CD4-positive, alpha-beta T cell treated with Interleukin-15 for 4 hours (primary cell): ENCODE data around the gene RPLP2.

Experiments used
- DNase-seq: peaks from one replicate; pipeline ENCODE4 v3.0.0-alpha.2; 2020; ENCODE audit warnings: low spot score

RPLP2 gene

DNA sequence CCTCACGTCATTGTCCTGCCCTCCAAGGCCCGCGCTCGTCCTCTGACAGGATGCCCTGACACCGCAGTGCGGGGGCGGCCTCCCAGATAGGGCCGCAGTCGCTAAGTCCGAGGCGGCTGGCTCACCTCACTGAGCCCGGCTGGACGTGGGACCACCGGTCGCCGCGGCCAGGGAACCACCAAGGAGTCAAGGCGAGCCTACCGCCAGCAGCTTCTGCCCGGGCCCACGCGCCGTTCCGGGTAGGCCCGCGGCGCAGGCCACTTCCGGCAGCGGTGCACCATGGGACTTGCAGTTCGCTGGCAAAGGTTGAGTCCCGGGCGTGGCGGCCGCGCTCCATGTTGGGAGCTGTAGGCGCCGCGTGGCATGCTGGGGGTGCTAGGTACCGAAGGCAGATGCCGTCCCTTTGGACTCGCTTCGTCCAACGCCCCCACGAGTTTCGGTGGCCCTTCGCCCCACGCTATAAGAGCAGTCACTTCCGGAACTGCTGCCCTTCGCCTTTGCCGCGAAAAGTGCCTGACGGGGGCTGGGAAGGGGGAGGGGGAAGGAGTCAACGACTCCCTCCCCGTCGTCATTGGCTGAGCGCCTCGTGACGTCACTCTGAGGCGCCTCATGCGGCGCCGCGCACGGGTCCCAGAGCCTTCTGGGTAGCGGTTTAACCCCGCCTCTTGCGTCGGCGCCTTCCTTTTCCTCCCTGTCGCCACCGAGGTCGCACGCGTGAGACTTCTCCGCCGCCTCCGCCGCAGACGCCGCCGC lies at the start of gene RPLP2:
Gene RPLP2, plus strand, starts transcription at position 681 of the 753 bp plus-strand sequence. CDS start 268 bp downstream, outside the sequence.
- peak; percentile 96 for DNase-seq

DNA sequence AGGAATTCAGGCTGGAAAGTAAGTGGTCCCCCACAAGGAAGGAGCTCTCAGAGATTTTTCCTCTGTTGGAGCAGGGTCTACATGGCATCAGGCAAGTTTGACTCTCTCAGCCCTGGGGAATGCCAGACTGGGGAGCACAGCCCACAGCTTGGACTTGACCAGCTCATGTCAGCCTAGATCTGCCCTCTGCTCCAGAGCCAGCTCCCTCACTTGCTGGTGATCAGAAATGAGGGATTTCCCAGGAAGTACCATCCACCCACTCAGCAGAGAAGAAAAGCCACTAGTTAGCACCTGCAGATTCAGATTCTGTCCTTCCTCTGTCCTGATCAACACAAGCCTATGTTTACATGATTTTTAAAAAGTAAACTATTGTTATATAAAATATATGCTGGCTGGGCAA lies 49.5 kb upstream of the RPLP2 start:
- DNase-seq, result no peak

GRCh38 chr11:761526-762108 lies 48.1 kb upstream of the RPLP2 start:
- no peak for DNase-seq

DNA sequence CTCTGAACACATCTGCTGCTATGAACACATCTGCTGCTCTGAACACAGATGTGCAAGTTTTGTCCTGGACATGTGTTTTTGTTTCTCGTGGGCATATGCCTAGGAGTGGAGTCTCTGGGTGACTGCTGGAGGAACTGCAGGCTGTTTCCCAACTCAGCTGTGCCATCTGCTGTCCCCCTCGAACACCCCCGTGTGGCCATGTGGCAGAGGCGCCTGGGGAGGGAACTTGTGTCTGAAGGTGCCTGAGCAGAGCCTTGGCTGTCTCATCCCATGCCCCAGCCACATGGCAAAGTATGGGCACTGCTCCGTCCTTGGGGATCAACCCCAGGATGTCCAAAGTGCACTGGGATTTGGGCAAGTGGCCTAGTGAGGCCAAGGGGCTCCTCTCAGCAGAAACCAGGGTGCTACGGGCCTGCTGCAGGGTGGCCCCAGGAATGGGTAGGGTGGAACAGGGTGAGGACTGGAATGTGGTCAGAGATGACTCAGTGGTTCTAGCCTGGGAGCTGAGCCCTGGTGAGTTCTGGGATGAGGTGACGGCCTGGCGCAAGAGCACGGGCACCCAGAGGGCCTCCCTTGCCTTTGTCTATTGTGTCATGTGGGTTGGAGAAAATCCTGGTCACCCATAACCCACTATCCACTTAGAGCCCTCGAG lies 47.2 kb upstream of the RPLP2 start:
- DNase-seq, result no peak

DNA sequence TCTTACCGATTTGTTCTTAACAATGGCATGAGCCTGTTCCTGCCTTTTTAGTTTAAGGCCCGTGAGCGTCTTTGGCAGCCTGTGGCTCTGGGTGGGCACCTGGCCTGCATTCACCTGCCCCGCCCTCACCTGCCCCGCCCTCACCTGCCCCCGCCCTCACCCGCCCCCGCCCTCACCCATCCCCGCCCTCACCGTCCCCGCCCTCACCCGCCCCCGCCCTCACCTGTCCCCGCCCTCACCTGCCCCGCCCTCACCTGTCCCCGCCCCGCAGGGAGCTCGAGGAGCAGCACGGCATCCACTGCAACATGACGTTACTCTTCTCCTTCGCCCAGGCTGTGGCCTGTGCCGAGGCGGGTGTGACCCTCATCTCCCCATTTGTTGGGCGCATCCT lies 46.7 kb upstream of the RPLP2 start:
- DNase-seq, result no peak

GRCh38 chr11:763549-764321 lies 46.0 kb upstream of the RPLP2 start:
- DNase-seq, result no peak

- no peak for DNase-seq
Measured at GRCh38 chr11:764322-765024, 45.3 kb upstream of the RPLP2 start.

DNA sequence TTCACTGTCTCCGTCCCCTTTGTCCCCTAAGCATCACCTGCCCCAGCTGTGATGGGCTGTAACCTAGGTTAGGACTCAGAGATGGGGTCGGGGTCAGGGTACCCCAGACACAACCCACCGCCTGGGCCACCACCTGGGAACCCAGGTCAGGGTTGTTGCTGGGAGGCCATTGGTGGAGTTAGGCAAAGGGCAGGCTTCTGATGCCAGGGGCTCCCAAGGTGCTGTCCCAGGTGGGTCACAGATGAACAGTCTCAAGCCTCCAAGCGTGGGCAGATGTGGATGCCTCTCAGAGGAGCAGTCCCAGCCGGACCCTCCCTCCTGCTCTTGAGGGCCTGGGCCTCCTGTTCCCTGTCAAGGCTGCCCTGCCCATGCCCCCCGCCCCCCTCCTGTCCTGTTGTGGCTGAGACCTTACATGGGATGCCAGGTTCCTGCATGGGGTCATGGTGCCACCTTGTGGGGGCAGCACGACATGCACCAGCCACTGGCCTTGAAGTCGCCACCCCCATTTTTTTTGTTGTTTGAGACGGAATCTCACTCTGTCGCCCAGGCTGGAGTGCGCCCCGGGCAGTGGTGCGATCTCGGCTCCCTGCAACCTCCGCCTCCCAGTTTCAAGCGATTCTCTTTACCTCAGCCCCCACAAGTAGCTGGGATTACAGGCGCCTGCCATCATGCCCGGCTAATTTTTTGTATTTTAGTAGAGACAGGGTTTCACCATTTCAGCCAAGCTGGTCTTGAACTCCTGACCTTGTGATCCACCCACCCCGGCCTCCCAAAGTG lies 44.6 kb upstream of the RPLP2 start:
- peak; percentile 66 for DNase-seq

- DNase-seq, result no peak
Measured at GRCh38 chr11:765802-766091, 44.0 kb upstream of the RPLP2 start.

GRCh38 chr11:766106-766935 lies 43.4 kb upstream of the RPLP2 start:
- no peak for DNase-seq

DNA sequence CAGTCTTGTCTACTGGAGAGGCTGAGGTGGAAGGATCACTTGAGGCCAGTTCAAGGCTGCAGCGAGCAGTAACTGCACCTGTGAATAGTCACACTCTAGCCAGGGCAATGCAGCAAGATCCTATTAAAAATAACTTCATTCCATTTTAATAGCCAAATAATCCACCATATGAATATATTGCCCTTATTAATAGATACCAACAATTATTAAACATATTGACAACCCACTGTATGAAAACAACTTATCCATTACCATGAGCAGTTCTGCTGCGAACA lies 42.9 kb upstream of the RPLP2 start:
- DNase-seq, result no peak

GRCh38 chr11:767238-767637 lies 42.5 kb upstream of the RPLP2 start:
- no peak for DNase-seq

- DNase-seq, result no peak
Measured at GRCh38 chr11:769887-770641, 39.7 kb upstream of the RPLP2 start.

DNA sequence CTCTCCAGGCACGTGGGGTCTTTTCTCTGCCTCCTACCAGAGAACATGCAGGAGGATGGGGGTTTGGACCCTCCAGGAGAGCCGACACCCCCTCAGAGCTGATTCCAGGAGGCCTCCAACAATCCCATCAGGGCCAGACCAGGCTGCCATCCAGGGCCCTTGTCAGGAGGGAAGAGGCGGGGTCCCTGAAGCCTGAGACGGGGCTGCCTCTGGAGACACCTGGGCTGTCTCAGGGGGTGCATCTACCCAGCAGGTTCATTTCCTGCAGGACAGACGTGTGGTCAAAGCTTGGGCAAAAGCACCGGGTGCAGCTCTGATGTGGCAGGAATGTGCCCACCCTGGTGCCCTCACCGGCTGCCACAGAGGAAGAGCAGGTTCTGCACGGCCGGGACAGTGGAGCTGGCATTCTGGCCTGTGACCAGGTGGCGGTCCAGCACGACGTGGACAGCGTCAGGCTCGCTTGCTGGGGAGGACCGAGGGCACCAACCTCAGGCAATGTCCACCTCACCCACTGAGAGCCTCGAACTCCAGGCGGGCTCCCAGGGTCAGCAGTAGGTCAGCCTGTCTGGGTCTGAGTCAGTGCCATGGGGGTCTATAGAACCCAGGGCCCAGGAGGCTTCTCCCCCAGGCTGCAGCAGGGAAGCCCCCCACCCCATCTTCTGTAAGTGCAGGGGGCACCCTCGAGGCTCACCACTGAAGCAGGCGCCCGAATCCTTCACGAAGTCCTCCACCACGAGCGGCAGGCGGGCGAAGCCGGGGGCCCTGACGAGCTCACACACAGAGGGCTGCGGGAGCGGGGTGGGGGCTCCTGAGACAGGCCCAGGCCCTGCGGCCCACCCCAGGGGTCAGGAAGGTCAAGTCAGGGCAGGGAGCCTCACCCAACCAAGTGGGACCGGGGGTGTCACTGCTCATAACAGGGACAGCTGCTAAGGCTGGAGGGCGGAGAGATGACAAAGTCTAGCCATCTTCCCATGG lies 38.8 kb upstream of the RPLP2 start:
- no peak for DNase-seq

GRCh38 chr11:771617-772204 lies 38.1 kb upstream of the RPLP2 start:
- no peak for DNase-seq

GRCh38 chr11:772429-773390 lies 37.1 kb upstream of the RPLP2 start:
- no peak for DNase-seq

DNA sequence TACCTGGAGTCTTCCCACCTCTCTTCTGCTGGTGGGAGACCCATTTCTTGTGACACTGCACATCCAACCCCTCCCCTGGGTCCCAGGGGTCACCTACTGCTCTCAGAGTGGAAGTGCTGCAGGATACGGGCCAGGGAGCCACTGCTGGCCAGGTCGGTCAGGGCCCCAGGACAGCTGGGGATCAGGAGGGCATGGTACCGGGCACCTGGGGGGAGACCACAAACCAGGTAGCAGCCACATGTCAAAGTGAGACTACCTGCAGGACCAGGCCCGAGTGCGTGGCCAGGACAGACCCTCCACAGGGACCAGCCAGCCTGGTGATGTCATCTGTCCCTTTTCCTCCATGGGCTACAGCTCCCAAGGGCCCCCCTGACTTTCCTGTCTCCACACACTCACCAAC lies 36.3 kb upstream of the RPLP2 start:
- DNase-seq, result no peak
